Fibroblast of mammary gland (primary cell): ENCODE data around the gene COX14.
A peak's percentile ranks its signal among the peaks of the same experiment; 100 is the strongest.

ENCODE experiments used
- DNase-seq: peaks from one replicate; pipeline ENCODE4 v3.0.0-alpha.2; 2010; ENCODE audit warnings: low read depth
- H3K4me3 ChIP-seq: 2 replicates; pipeline ENCODE4 v1.5.1; 2011; ENCODE audit warnings: low read depth, mild to moderate bottlenecking, low read length, moderate library complexity; ENCODE audit not compliant: control insufficient read depth
- TF ChIP-seq, protein P1 (sequence below): conservative IDR thresholded peaks from 2 replicates; pipeline ENCODE4 v1.5.1; 2011; ENCODE audit warnings: low read depth, low read length, inconsistent platforms; ENCODE audit not compliant: control insufficient read depth, insufficient read depth

The COX14 gene

DNA sequence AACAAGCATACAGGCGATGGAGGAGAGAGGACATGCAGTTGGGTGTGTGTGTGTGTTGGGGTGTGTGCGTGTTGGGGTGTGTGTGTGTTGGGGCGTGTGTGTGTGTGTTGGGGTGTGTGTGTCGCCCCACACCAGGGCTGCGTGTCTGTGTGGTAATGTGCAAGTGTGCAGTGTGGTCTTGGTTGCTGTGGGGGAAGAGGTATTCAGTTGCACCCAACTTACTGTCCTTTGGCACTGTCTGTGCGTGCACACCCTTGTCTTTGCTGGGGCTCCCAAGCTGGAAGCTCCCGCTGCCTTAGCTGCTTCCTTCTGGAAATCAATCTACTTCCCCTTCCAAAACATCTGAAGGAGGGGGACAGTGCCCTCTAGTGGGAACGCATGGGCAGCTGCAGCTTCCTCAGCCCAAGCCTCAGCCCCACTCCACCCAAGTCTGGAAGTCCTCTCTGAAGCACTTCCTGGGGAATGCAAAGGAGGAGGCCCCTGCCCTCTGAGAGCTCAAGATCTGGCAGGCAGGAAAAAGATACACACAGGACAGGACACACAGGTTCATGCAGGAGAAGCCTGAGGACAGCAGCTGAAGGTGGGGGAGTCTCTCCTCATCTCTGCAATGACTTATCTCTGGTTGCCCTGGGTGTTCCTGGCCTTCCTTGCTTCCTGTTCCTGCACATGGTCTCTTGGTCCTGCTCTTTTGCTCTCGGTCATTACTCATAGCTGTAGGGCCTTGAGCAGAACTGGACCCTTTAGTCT lies 41.5 kb upstream of the COX14 start:
- no peak overlapping the region for H3K4me3 ChIP-seq
- peak; percentile 84 for DNase-seq
- TF ChIP-seq, protein P1, sequence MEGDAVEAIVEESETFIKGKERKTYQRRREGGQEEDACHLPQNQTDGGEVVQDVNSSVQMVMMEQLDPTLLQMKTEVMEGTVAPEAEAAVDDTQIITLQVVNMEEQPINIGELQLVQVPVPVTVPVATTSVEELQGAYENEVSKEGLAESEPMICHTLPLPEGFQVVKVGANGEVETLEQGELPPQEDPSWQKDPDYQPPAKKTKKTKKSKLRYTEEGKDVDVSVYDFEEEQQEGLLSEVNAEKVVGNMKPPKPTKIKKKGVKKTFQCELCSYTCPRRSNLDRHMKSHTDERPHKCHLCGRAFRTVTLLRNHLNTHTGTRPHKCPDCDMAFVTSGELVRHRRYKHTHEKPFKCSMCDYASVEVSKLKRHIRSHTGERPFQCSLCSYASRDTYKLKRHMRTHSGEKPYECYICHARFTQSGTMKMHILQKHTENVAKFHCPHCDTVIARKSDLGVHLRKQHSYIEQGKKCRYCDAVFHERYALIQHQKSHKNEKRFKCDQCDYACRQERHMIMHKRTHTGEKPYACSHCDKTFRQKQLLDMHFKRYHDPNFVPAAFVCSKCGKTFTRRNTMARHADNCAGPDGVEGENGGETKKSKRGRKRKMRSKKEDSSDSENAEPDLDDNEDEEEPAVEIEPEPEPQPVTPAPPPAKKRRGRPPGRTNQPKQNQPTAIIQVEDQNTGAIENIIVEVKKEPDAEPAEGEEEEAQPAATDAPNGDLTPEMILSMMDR: peak; percentile 96

DNA sequence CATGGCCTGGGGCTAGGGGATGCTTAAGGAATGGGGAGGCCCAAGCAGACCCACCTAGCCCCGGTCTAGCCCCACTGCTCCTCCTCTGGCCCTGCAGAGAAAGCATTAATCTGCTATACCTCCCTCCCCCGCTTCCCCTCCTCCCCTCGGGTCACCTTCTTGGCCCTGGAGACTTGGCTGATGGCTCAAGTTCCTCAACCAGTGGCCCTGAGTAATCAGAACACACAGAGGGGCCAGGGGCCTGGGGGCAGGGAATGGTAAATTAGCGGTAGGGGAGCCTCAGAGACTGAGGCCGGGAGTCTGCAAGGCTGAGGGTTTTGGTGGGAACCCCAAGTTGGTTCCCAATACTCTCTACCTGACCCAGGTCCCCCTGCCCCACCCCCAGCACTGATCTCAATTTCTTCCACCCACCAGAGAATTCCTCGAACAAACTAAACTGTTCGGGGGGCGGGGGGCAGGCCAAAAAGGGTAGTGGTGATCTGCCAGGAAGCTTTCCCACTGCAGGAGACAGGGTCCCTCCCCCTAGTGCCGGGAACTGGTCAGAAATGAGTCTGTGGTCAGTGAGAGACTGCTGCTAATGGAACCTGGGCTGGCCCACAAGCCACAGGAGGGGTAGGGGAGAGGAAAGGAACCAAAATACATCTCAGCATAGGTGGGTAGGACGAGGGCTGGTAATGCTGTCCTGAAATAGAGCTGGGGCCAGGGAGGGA lies 39.7 kb upstream of the COX14 start:
- H3K4me3 ChIP-seq: no peak overlapping the region
- DNase-seq: no peak
- TF ChIP-seq, protein P1: no peak

DNA sequence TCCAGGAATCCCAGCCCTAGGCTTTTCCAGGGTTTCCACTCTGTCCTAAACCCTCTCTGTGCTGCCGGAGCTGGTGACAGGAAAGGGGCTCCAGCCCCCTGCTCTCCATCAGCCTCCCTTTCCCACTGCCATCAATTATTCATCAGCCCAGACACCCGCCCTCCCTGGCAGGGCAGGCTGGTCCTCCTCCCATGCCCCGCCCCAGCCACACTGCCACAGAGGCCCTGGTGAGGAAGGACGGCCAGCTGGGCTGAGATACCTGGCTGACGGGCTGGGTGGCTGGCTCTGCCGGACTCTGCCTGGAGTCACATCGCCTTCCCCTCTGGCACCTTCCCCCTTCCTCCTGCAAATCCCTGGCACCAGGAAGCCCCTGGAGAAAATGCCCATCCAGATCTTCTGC lies 38.8 kb upstream of the COX14 start:
- no peak for DNase-seq
- TF ChIP-seq, protein P1: no peak
- H3K4me3 ChIP-seq: no peak overlapping the region

DNA sequence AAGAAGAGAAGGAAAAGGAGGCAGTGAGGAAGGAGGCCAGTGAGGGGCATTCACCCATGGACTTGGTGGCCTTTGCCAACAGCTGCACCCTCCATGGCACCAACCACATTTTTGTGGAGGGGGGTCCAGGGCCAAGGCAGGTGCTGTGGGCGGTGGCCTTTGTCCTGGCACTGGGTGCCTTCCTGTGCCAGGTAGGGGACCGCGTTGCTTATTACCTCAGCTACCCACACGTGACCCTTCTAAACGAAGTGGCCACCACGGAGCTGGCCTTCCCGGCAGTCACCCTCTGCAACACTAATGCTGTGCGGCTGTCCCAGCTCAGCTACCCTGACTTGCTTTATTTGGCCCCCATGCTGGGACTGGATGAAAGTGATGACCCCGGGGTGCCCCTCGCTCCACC lies 38.3 kb upstream of the COX14 start:
- no peak for DNase-seq
- no peak overlapping the region for H3K4me3 ChIP-seq
- TF ChIP-seq, protein P1: no peak

DNA sequence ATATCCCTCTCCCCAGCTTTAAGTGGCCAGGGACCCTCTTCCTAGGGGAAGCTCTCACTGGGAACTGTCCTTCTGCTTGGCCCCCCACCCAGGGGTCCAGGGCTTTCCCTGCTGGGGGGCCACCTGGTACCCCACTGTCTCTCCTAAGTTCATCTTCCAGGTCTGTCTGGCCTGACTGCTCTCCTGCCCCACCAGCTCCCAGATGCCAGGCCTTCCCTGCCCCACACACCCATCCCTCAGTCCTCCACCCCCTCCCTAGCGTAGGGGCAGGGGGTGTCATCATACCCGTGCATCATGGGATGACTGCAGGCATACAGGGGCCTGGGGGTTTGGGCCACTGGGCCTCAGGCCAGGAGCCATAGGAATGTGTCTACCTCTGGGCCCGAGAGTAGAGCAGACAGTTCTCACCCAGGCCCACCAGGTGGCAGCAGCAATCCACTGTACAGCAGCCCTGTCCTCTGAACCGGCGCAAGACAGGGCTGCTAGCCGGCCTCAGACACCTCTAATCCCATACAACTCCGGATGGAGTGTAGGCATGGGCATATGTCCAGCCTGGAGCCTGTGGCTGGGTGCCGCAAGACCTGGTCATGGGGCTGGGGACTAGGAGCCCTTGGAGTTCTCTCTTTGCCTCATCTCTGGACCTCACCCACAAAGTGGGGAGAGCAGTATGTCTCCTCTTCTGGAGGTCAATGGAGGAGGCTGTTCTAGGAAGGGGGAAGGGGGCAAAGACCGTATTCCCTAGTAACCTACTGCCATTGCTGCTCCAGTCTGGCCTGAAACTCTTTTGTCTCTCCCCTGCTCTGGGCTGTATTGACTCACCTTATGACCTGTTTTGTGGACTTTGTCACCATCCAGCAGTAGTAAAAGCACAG lies 36.9 kb upstream of the COX14 start:
- TF ChIP-seq, protein P1: peak; percentile 86
- peak; percentile 80 for DNase-seq
- H3K4me3 ChIP-seq: no peak overlapping the region

DNA sequence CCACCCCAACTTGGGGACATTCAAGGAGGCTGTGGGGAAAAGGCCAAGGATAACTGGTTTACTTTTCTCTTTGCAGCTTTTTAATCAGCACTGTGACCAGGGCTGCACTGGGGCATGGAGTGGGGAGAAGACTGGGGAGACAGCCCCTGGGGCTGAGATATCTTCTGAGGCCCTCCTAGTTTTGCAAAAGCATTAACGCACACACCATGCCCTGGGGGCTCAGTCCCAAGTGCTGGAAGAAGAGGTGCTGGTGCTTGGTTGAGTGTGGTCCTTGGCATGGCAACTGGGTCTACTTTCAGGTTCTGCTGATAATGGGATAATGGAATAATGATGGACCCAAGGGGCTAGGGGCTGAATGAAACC lies 36.2 kb upstream of the COX14 start:
- H3K4me3 ChIP-seq: no peak overlapping the region
- TF ChIP-seq, protein P1: no peak
- DNase-seq: no peak
